Measurements from ENCODE around the gene OAF. TPM values are rescaled to one million over a fixed set of nuclear protein-coding genes. Genes with fewer than 3 reads are reported as not detected.
A peak's percentile ranks its signal among the peaks of the same experiment; 100 is the strongest.

The OAF gene
- total RNA-seq, 1 donor from 2014 or later = 183 TPM

DNA sequence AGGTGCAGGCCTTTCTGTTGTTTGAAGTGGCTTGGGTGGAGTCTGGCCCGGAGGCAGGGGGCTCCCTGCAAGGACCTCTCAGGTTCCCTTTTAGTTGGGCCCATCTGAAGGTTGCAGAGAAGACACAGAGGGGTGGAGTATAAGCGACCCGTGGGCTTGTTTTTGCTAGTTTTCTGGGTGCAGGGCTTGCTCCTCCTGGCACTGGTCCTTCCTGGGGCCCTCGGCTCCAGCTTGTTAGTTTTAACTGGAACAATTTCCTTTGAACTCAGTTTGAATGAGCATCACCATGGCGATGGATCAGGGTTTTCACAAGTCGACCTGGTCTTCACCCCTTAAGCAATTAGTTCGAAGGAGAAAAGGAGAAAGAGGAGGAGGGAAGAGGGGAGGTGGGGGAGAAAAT lies 28.5 kb upstream of the OAF start:
- intact Hi-C loops (cut with DNase I) = no loop called here
- peak; percentile 48 for DNase-seq (ENCODE audit: low spot score)
- no peak for ATAC-seq

DNA sequence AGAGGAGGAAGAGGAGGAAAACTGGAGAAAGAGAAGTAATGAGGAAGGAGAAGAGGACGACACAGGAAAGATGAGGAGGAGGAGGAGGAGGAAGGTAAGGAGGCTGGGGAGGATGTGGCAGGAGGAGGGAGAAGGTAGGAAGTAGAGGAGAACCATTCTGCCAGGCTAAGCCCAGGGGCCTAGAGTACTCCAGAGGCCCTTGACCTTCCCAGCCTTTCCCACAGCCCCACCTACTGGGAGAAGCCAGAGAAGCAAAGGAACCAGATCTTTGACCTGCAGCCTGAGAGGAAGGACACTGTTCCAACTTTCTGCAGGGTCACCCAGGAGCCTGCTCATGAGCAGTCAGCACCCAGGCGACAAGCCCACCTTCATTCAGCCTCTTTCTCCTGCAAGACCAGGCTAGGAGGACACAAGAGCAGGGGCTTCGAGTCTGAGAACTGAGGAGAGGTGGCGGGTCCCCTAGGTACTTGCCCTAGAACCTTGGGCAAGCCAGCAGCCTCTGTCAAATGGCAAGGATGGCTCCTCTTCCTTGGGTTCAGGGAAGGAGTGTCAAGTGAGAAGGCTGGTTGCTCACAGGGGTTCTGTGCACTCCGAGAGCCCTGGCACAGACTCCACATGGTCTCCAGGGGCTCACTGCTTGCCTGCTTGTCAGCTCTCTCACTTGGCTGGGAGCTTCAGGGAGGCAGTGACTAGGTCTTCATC lies 27.9 kb upstream of the OAF start:
- peak; percentile 68 for DNase-seq (ENCODE audit: low spot score)
- ATAC-seq = no peak
- intact Hi-C loops (cut with DNase I) = no loop called here

DNA sequence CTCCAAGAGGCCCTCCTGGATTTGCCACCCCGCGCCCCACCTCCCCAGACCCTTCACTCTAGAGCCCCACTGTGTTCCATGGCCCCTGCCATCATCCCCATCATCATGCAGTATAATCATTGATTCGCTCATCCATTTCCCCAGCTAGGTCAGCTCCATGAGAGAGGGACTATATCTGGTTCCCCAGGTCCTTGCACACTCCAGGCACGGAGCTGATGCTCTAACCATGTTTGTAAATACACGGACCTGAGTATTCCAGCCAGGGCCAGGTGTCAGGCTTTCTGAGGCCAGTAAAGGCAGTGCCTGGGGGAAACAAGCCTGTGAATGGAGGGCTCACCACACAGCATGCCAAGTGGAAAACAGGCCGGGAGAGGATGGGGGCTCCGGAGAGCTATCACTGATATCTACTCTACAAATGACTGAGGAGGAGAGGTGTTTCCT lies 27.1 kb upstream of the OAF start:
- DNase-seq (ENCODE audit: low spot score) (peak; percentile 57), ATAC-seq (no peak)
- intact Hi-C loops (cut with DNase I) = no loop called here

DNA sequence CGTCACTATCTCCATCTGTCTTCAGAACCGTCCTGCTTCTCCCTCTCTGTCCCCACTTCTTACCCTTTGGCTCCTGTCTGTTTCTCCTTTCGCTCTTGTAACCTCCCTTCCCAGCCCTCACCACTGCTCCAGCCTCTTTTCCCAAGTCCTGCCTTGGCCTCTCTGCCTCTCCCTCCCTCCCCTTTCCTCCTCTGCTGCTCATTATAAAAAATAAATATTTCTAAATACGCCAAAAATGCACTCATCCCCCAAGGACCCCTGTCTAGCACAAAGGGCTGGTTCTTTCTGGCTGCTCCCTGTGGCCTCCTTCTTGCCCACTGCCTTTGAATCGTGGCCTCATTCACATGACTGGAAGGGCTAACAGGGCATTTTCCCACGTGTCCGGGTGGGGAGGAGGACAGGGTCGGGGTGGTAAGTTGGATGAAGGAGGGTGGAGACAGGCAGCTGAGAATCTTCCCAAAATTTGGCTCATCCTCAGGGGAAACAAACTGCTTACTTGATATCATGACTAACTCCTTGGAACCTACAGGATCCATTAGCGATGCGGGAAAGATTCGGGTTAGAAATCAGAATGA lies 26.4 kb upstream of the OAF start:
- ATAC-seq (peak; percentile 78), DNase-seq (ENCODE audit: low spot score) (peak; percentile 80)
- intact Hi-C loops (cut with DNase I) = no loop called here

DNA sequence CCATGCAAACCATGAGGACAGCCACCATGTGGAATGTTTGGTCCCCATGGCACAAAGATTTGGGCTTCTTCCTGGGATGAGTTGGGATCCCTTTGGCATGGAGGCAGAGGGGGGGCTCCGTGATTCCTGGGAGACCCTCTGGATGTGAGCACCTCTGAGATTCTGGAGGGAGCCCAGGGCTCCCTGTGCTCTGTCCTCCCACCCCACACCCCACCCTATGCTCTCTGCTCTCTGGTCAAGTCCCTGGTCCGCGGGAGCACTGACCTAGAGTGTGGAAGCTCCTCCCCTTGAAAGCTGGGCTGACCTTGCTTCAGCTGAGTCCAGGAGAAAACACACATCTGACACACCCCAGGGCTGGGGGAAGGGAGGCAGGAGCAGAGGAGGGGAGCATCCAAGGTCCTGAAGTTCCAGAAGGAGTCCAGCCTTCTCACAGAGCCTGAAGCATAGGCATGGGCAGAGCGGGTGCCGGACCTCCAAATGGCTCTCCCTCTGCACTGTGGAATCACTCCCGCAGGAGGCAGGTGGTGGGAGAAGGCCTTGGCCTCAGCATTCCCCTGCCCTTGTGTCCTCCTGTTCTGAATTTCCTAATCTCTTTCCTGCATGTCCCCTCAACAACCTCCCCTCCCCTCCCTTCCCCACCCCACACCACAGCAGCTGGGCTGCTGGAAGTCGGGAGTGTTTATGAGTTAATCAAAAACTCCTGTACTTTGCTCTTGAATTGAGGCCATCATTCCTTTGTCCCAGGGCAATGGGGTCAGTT lies 25.7 kb upstream of the OAF start:
- ATAC-seq (peak; percentile 90), DNase-seq (ENCODE audit: low spot score) (peak; percentile 86)
- intact Hi-C loops (cut with DNase I) = no loop called here

DNA sequence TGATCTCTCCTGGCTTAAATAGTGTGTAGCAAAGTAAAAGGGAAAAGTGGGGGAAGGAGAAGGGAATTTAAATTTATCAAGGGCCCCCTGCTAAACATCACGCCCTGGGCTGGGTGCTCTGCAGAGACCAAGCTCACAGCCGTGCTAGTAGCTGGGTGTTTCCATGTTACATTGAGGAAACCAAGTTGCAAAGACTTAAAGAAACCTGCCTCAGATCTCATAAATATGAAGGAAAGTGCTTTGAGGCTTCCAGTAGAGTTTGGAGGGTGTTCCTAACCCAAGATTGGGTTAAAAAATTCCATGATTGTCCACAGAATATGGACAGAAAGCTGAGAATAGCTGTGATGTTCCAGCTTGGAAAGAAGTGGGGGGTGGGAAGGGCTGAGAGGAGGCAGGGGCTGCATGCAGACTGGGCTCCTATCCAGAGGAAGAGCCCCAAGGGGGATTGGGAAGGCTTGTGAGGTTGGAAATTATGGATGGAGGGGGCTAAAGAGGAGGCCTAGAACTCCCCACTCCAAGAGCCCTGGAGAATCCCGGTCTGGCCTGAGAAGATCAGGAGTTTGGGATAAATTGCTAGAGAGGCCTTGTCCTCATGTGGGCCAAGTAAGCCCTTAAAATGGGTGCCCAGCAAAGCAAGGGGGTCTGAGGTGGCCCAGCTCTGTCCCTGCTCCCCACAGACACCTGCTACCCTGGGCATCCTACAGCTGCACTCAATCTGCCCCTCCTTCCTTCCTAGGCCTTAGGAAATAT lies 25.0 kb upstream of the OAF start:
- peak; percentile 71 for DNase-seq (ENCODE audit: low spot score)
- peak; percentile 9 for ATAC-seq
- intact Hi-C loops (cut with DNase I) = no loop called here

DNA sequence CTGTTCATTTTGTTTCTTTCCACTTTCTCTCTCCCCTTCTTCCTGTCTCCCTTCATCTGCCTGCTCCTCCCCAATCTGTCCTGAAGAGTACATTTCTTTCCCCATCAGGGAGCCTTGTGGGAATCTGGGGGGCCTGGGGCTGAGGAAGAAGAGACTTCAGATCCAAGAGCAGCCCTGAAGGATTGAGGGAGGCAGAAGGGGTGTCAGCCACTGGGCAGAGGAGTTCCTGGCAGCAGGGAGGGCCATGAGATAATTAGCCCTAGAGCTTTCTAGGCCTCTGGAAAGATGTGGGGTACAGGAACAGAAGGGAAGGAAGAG lies 24.4 kb upstream of the OAF start:
- intact Hi-C loops (cut with DNase I) = no loop called here
- ATAC-seq (no peak), DNase-seq (ENCODE audit: low spot score) (no peak)

DNA sequence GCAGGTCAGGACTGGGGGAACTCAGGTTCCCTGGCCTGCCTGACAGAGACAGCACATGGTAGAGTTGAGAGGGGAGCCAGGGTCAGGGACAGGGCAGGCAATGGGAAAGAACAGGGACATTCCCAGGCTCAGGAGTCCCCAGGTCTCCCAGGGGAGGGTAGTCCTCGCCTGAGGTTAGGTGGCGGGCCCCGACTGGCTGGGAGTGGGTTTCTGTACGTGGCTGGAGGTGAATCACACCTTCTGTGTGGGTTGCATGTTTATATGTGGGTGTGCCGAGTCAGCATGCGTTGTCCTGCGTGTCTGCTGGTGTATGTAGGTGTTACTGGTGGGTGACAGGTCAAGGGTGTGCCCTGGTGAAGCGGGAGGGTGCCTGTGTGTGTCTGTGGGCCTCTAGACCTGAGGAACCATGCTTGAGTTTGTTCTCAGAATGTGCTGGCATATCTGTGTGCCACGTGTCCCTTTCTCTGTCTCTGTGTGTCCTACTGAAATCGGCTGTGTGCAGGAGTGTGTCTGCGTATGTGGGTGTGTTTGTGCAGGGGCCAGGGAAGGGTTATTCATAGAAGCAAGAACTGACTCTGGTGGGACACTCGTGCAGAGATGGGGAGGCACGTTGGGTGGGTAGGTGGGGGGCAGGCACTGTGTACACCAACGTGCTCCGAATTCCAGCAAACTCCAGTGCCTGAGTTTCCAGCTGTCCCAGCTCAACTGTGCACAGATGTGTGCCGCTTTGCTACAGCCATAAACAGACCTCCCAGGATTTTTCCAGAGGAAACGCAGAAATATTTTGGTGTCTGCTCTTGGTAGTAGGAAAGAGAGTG lies 23.8 kb upstream of the OAF start:
- intact Hi-C loops (cut with DNase I) = no loop called here
- no peak for ATAC-seq
- peak; percentile 61 for DNase-seq (ENCODE audit: low spot score)

DNA sequence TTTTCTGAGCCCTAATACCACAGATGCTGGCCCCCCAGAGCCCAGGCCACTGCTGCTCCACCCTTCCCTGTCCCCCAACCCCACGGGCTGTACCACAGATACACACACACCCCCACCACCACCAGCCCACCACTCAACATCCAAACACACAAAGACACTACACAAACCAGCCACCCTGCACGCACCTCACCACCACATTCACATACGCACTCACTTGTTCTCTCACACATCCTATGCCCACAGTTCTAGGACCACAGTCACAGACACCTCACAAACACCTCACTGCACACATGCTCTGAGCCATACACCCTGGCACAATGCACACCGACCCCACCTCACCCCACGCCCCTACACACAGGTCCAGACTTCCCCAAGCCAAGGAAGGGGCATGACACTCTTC lies 22.5 kb upstream of the OAF start:
- ATAC-seq (no peak), DNase-seq (ENCODE audit: low spot score) (peak; percentile 35)
- intact Hi-C loops (cut with DNase I) = no loop called here

DNA sequence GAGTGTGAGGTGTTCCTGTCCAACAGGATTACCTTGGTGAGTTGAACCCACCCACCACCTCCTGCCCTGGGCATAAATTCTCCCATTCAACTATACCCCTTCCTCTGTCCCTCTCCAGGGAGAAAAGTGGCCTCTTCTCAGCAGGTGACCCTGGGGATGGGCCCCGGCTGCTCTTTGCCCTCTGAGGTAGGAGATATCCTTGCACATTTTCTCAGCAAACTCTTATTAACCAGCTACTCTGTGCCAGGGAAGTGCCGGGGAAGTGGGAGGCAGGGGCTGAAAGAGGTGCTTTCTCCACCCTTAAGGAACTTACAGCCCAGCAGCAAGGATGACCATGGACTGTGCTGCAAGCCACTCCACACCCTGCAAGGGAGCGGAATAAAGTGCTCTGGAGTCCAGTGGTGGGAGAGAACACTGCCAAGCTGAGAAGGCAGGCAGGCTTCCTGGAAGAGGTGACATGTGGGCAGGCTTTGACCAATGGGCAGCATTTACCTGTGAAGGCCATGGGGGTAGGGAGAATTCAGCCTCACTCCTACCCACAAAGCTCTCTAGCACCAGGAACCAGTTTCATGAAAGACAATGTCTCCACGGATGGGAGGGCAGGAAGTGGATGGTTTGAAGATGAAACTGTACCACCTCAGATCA lies 21.9 kb upstream of the OAF start:
- intact Hi-C loops (cut with DNase I) = no loop called here
- peak; percentile 49 for DNase-seq (ENCODE audit: low spot score)
- no peak for ATAC-seq

DNA sequence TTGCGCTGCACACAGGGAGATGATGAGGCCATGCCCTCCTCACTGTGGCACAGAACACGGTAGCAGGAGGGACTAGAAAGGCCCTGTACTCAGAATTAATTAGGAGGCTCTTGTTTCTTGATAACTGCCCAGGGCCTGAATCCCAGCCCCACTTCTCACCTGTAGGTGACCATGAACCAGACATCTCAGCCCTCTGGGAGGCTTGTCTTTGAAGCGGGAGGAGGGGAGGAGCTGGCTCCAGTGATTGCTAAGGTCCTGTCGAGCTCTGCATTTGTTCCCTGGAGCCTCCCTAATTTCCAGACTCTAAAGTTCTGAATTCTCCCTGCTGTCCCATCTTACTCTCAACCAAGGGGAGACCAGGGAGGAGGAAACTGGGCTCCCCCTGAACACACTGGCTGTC lies 19.8 kb upstream of the OAF start:
- intact Hi-C loops (cut with DNase I) = no loop called here
- ATAC-seq = no peak
- DNase-seq (ENCODE audit: low spot score) = no peak

DNA sequence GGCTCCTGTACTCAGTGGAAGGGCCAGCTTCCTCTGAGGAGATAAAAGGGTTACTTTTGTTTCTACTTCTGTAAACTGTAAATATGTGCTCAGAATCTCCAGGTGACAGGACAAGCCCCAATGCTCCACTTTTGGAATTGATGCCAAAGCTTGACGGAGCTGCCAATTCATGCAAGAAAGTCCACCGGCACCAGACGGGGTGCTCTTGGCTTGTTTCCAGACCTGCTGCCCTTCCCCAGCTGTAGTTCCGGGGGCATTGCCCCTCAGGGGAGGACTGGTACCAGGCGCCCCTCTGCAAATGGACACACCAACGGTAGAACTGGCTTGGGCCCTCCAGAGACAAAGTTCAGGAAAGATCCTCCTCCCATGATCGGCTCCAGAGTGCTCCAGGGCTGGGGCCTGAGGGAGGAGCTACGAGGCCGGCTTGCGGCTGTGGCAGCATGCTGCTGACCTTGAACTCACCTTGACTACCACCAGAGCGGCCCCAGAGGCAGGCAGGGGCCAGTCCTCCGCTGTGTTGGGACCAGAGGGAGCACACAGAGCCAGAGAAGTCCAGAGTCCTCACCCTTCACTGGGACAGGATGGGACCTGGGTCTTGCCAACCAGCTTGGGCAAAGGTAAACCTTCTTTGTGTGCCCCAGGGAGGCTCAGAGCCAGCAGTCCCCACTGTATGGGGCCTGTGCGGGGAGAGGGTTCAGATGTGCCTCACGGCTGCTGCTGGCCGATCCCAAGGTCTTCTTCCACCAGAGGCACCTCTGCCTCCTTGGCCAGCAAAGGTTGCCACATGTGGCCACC lies 17.8 kb upstream of the OAF start:
- intact Hi-C loops (cut with DNase I) = no loop called here
- ATAC-seq = no peak
- DNase-seq (ENCODE audit: low spot score) = no peak

DNA sequence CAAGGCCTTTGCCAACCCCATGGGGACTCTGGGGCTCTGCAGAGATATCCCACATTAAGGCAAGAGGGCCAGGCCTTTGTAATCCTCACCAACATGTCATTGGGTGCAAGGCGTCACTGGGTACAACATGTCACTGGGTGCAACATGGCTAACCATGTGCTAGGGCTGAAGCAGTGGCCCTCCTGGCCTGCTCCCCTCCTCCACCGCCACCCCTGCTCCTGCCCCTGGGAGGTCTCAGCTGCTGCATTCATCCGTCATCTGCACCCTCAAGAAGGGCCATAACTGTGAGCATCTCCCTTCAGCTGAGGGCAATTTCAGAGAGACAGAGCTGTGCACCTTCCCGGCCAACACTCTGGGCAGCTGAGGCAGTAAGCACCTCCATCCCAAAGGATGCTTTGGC lies 16.7 kb upstream of the OAF start:
- intact Hi-C loops (cut with DNase I) = no loop called here
- ATAC-seq (no peak), DNase-seq (ENCODE audit: low spot score) (no peak)

DNA sequence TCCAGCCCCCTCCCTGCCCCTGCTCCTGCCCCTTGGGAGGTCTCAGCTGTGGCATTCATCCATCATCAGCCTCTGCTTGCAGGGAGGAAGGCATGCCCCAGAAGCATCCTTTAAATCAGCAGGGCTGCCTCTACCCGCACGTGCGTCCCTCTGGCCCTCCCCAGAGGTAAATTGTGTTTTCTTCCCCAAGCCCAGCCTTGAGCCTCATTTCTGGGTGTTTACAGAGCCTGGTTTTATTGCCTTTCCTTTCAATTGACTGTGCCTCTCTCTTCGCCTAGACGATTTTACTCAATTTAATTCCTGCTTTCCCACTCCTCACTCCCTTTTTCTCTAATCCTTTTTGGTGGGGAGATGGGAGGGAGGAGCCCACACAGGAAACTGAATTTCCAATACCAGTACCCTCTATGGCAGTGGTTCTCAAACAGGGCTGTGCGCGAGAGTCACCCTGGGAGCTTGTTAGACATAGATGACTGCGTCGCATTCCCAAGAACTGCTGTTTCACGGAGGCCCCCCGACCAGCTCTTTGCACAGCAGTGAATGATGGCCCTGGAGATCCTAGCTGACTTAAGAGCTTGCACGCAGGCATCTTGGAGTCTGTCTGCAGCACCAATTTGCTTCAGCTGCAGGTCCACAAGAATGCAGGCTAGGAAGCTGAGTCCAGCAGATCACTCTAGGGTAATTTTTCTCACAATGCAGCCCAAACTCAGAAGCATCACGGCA lies 15.1 kb upstream of the OAF start:
- no peak for DNase-seq (ENCODE audit: low spot score)
- no peak for ATAC-seq
- intact Hi-C loops (cut with DNase I) = no loop called here

DNA sequence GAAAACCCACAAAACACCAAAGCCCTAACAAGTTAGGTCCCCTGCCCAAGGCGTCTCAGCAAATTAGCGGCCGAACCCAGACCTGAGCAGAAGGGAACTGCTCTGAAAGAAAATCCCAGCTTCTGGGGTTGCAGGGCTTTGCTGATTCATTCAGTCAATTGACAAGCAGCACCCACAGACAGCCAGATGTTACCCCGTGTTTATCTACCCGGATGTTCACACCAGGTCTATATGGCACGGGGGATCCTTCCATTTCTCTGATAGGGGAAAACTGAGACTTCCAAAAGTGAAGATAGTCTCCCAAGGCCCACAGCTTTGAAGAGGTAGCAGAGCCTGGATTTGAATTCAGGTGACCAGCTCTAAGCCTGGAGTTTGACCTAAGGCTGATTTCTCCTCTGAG lies 14.0 kb upstream of the OAF start:
- no peak for ATAC-seq
- intact Hi-C loops (cut with DNase I) = no loop called here
- no peak for DNase-seq (ENCODE audit: low spot score)

DNA sequence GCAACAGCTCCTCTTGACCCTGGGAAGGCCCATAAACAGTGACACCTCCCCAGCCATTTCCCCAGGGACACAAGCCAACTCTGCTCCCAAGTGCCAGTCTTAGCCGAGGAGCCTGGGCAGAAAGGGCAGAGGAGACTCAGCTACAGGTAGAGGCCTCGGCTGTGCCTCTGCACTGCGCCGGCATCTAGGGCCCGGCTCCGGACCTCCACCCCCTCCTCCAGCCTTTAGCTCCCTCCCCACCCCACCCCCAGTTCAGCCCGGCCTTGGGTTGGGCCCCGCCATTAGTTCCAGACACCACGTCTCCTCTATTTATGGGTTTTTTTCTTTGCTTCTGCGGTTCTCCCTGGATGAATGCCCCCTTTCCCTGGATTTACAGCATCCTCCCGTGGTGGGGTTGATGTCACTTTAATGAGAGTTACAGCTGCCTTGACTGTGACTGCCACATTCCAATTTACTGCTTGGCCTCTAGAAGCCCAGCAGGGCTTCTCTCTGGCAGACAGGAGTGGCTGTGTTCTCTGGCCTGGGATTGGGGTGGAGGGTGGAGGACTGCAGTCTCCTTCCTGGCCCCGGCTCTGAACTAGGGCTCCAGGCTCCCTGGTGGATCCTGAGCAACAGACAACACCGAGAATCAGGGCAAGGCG lies 13.5 kb upstream of the OAF start:
- ATAC-seq (peak; percentile 84), DNase-seq (ENCODE audit: low spot score) (no peak)
- intact Hi-C loops (cut with DNase I) = no loop called here

DNA sequence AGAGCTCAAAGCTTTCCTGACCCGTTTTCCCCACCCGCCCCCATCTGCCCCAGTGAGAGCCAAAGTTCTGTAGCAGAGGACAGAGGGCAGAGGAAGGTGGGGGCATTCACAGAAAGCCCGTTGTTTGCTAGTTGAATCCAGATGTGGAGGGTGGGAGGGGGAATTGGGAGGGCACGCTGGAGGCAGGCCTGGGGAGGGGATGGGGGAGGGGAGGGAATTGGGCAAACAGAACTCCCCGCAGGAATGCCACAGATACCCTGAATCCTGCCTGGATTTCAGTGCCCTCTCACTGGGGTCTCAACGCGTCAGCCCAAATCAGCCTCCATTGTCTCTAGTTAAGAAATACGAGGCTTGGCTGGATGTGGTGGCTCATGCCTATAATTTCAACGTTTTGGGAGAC lies 12.9 kb upstream of the OAF start:
- DNase-seq (ENCODE audit: low spot score) (no peak), ATAC-seq (peak; percentile 76)
- intact Hi-C loops (cut with DNase I) = no loop called here
